HPDE6-E6E7 (cell line): Measurements from ENCODE around the gene ATP6V0E2.
"Not testable (repeated sequence)": the region's sequence is repeated elsewhere in the genome, so short reads cannot be mapped to it uniquely, and the experiment has no call there.

ENCODE experiments used
- DNase-seq: peaks from one replicate; pipeline ENCODE4 v3.0.0; 2011; ENCODE audit warnings: missing footprints; ENCODE audit errors: extremely low spot score

The ATP6V0E2 gene

GRCh38 chr7:149873074-149873969 lies at the start of gene ATP6V0E2:
TSS of gene ATP6V0E2 (plus strand) at chr7:149873969. CDS start at chr7:149874066, 97 bp downstream.
- DNase-seq = peak; percentile 100

GRCh38 chr7:149824301-149824741 lies 49.4 kb upstream of the ATP6V0E2 start:
- DNase-seq = no peak

DNA sequence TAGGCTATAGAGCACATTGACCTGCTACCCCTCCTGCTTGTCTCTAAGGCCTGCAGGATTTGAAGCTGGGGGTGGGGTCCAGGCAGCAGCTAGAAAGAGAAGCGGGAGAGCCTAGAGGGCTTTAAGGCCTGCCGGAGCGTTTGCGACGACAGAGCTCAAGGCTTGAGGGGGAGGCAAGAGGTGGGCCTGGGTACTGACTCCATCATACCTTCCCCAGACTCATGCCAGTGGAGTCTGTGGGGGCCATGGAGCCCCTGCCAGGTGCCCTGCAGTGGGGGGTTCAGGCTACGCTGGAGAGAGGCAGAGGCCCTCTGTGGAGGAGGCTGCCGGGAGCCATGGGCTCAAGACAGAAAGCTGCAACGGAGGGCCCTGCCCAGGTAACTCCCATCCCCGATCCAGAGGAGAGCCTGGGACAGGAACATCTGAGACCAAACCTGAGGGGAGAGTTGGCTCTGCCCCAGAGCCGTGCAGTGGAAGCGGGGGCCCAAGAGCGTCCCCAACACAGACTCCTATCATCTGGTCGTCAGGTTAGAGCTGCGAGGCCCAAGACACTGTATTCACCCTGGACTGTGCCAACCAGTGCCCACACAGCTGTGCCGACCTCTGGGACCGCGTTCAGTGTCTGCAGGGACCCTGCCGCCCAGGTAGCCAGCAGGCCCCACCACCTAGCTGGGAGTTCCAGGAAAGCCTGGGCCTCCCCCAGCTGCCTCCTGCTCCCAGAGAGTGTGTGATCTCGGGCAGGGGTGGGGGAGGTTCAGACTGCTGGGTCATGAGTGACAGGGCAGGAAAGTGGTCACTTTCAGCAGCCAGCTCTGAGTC lies 48.8 kb upstream of the ATP6V0E2 start:
- no peak for DNase-seq

GRCh38 chr7:149825567-149826343 lies 48.0 kb upstream of the ATP6V0E2 start:
- DNase-seq = no peak

DNA sequence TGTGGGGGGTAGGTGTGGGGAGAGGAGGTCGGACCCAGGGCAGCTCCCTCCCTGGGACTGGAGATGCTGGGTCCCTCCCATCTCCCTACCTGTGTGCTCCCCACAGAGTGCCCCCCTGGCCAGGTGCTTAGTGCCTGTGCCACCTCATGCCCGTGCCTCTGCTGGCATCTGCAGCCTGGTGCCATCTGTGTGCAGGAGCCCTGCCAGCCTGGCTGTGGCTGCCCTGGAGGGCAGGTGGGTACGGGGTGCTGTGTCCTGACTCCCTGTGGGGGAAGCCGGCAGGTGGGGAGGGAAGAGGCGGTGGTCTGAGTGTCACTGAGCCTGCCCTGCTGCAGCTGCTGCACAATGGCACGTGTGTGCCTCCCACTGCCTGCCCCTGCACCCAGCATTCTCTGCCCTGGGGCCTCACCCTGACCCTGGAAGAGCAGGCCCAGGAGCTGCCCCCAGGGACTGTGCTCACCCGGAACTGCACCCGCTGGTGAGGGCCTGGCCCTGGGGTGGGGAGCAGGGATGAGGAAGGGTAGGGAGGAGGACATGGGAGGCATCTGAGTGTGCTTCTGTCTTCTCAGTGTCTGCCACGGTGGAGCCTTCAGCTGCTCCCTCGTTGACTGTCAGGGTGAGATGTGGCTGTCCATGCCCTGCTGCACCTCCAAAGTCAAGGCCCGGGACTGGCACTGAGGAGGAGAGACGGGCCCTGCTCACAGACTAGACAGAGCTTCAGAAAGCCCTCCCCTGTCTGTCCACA lies 47.3 kb upstream of the ATP6V0E2 start:
- no peak for DNase-seq

- DNase-seq = no peak
Measured at GRCh38 chr7:149827089-149827981, 46.4 kb upstream of the ATP6V0E2 start.

DNA sequence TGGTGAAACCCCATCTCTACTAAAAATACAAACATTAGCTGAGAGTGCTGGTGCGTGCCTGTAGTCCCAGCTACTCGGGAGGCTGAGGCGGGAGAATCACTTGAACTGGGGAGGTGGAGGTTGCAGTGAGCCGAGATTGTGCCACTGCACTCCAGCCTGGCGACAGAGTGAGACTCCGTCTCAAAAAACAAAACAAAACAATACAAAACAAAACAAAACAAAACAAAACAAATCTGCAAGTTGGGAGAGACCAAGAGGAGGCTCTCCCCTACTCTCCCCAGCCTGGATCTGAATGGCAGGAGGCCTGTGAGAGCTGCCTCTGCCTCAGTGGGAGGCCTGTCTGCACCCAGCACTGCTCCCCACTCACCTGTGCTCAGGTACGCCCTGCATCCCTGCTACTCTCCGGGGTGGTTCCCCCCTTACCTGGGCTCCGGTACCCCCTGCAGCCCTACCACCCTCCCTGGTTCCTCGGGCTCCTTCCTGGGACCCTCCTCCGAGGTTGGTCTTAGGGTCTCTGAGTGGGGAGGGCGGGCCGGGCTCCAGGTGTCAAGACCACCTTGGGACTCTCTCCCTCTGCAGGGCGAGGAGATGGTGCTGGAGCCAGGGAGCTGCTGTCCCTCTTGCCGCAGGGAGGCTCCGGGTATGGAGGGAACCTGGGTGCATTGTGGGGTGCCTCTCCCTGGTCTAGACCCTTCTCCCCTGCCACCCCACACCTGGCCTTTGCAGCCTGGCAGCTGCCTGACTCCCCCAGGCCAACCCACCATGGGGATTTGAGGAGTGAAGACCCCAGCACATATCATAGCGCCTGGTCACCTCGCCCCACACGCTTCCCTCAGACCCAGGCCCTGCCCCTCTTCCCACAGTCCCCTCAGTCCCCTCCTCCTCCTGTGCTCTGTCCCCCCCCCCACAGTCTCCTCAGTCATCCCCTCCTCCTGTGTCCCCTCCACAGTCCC lies 45.1 kb upstream of the ATP6V0E2 start:
- DNase-seq = no peak

DNA sequence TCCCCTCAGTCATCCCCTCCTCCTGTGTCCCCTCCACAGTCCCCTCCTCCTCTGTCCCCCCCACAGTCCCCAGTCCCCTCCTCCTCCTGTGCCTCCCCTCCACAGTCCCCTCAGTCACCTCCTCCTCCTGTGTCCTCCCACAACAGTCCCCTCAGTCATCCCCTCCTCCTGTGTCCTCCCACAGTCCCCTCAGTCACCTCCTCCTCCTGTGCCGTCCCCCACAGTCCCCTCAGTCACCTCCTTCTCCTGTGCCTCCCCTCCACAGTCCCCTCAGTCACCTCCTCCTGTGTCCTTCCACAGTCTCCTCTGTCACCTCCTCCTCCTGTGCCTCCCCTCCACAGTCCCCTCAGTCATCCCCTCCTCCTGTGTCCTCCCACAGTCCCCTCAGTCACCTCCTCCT lies 43.2 kb upstream of the ATP6V0E2 start:
- not testable (repeated sequence) for DNase-seq

DNA sequence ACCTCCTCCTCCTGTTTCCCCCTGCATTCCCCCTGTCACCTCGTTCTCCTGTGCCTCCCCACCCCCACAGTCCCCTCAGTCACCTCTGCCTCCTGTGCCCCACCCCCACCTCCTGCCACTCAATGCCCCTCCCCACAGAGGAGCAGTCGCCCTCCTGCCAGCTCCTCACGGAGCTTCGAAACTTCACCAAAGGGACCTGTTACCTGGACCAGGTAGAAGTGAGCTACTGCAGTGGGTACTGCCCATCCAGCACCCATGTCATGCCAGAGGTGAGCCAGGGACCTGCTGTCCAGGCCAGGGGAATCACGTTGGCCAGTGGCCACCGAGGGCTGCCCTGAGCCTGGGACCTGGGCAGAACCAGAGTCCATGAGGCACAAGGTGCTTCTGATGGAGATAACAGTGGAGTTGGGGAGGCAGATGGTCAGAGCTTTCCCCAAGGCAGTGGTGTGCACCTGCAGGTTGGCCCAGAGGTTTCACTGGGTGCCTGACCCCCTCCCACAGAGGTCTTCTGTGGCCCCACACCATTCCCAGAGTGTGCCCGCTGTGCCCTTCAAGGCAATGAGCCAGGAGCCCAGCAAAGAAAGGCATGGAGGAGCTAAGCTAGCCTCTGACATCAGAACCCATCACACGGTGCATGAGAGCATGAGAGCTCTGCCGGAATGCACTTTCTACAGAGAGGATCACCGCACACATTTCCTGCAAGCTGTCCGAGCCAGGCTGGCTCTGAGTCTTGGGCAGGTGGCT lies 42.6 kb upstream of the ATP6V0E2 start:
- DNase-seq = no peak

- DNase-seq = no peak
Measured at GRCh38 chr7:149831741-149832219, 42.0 kb upstream of the ATP6V0E2 start.

DNA sequence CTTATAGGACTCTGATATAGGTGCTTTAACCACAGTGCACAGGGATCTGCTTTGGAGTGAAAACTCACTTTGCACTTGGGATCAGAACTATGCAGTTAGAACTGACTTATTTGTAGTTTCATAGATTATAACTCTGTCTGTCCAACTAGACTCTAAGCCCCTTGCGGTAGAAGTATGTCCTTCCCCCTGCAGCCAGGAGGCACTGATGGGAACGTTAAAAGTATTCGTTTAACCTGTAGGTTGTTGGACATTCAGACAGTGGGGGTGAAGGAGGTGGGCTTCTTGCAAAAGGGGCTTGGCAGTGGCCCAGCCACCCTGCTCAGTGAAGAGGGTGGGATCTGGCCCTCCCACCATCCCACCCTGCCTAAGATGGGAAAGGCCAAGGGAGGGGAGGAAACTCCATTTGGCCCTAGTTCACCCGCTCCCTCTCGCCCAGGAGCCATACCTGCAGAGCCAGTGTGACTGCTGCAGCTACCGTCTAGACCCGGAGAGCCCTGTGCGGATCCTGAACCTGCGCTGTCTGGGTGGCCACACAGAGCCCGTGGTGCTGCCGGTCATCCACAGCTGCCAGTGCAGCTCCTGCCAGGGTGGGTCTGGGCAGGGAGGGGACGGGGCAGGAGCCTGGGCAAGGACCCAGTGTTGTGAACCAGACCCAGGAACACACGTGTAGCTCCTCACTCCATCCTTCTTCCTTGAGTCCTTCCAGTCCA lies 41.3 kb upstream of the ATP6V0E2 start:
- DNase-seq = no peak

DNA sequence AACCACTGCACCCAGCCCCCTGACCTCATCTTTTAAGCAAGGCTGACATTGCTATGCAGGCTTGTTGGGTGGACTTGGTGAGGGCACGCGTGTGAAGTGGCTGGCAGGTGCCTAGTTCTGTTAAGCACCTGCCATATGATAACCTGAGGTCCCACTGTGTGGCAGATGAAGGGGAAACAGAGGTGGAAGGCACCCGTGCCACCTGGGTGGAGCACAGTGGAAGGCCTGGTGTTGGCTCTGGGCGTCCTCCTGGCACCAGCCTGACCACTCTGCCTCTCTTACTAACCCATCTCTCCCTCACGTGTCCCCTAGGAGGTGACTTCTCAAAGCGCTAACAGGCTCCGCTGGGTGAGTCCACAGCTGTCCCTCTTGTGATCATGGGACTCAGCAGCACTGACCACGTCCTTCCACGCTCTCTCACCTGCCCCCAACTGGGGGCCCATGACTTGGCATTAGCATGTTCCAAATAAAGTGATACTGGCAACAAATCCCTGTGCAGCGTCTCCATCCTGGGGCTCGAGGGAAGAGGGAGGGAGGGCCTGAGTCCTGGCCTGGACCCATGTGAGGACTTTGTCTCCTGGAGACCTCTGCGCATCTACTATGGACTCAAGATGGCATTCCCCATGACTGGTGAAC lies 40.2 kb upstream of the ATP6V0E2 start:
- no peak for DNase-seq

DNA sequence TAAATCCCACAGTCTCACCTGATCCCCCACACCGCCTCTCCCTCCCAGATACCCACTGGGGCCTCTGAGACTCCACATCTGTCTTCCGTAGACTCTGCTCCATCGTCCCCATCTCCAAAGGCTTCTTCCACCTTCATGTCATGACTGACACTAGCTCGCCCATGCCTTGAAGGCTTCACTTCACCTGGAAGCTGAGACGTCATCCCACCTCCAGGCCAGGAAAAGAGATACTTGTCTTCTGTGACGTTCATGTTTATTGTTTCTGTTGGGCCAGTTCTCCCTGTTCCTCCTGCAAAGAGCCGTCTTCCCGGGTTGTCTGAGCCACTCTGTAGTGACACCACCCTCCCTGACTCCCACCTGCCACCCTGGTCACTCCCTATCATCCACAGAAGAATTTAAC lies 39.2 kb upstream of the ATP6V0E2 start:
- no peak for DNase-seq

DNA sequence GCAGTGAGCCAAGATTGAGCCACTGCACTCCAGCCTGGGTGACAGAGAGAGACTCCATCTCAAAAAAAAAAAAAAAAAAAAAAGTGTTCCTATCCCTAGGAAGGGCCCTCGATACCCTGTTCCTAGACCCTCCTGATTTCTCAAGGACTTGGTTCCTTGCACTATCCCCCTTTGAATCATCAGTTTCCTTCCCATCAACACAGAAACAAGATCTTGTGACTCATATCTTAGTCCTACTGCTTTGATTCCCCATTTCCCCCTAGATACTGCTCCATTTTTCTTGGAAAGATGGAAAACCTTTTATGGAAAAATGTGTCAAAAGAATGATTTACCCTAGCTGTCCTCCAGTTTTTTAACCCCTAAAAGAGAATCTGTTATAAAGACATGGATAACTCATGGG lies 37.3 kb upstream of the ATP6V0E2 start:
- DNase-seq = no peak

GRCh38 chr7:149837564-149838223 lies 36.1 kb upstream of the ATP6V0E2 start:
- DNase-seq = no peak

GRCh38 chr7:149838224-149838991 lies 35.4 kb upstream of the ATP6V0E2 start, which contains the start of gene ZNF862:
TSS of gene ZNF862 (plus strand) at chr7:149838375. CDS start at chr7:149838612, 237 bp downstream.
- DNase-seq = peak; percentile 98
